HL-60 (cell line): ENCODE results near the gene TRAF3IP3.

Source experiments
- CTCF ChIP-seq: IDR thresholded peaks from one replicate; pipeline ENCODE4 v1.5.1; 2011; ENCODE audit warnings: low read length, control low read depth, inconsistent platforms; ENCODE audit not compliant: insufficient read depth
- REST ChIP-seq: IDR thresholded peaks from 2 replicates; pipeline ENCODE4 v1.6.1; 2012; ENCODE audit warnings: low read depth; ENCODE audit not compliant: insufficient replicate concordance
- SPI1 ChIP-seq: IDR thresholded peaks from 2 replicates; pipeline ENCODE4 v1.6.1; 2012; ENCODE audit warnings: low read depth, mild to moderate bottlenecking, borderline replicate concordance

GRCh38 chr1:209777587-209777986, 21.7 kb downstream of the TRAF3IP3 start:
- TF ChIP-seq CTCF (no peak), REST (no peak), SPI1 (no peak)
